Measurements from ENCODE around the gene VWC2L. TPM values are rescaled to one million over a fixed set of nuclear protein-coding genes. Genes with fewer than 3 reads are reported as not detected.

Gene VWC2L
- total and polyA plus RNA-seq, 12 donors, result not detected

DNA sequence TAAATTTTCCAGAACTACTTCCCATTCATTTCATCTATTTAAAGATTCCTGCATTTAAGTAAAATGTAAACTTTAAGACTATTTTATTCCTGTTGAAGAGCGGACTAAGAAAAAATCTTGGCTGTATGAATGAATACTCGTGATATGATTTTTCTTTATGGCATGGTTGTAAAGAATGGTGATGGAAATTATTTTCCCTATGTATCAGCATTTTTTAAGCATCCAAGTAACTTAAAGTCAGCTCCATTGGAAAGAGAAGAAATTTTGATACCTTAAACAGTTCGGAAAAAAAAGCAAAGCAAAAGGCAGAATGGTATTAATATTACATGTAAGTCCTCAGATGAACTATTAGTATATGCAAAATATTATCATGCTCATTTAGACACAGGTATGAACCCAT is 58.9 kb downstream of the VWC2L start:
- WGBS, 2 donors, result 86 to 89% methylated on average over 3 of the region's 3 CpGs

GRCh38 chr2:214471382-214471781 is 60.5 kb downstream of the VWC2L start:
- Histone ChIP-seq H3K27ac (no peak overlapping the region), H3K9me3 (no peaks in the 10 kb centered on the region), H3K4me3 (no peak overlapping the region), H3K36me3 (no peaks in the 10 kb centered on the region), H3K27me3 (no peaks in the 10 kb centered on the region), H3K4me1 (no peaks in the 10 kb centered on the region)
- ATAC-seq (no peak), DNase-seq (no peak)
- TF ChIP-seq, protein P1, sequence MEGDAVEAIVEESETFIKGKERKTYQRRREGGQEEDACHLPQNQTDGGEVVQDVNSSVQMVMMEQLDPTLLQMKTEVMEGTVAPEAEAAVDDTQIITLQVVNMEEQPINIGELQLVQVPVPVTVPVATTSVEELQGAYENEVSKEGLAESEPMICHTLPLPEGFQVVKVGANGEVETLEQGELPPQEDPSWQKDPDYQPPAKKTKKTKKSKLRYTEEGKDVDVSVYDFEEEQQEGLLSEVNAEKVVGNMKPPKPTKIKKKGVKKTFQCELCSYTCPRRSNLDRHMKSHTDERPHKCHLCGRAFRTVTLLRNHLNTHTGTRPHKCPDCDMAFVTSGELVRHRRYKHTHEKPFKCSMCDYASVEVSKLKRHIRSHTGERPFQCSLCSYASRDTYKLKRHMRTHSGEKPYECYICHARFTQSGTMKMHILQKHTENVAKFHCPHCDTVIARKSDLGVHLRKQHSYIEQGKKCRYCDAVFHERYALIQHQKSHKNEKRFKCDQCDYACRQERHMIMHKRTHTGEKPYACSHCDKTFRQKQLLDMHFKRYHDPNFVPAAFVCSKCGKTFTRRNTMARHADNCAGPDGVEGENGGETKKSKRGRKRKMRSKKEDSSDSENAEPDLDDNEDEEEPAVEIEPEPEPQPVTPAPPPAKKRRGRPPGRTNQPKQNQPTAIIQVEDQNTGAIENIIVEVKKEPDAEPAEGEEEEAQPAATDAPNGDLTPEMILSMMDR (IDR thresholded peaks at IDR 0.05), result no peak
- intact Hi-C loops (cut with DNase I), result no loop called here
- WGBS, 2 donors, result 76 to 84% methylated on average over 1 of the region's 1 CpG

More for the DNA sequence above, 58.9 kb downstream of the VWC2L start:
- TF ChIP-seq, protein P1 (IDR thresholded peaks at IDR 0.05), result no peak
- H3K4me3 ChIP-seq, result no peak overlapping the region
- no peaks in the 10 kb centered on the region for H3K9me3 ChIP-seq
- no peaks in the 10 kb centered on the region for H3K27me3 ChIP-seq
- H3K27ac ChIP-seq, result no peak overlapping the region
- ATAC-seq (no peak), DNase-seq (no peak)
- no peaks in the 10 kb centered on the region for H3K36me3 ChIP-seq
- H3K4me1 ChIP-seq, result peaks cover 0 to 6% (median 0%) of the 10 kb centered on the region in 9 donors
- intact Hi-C loops (cut with DNase I), result no loop called here

DNA sequence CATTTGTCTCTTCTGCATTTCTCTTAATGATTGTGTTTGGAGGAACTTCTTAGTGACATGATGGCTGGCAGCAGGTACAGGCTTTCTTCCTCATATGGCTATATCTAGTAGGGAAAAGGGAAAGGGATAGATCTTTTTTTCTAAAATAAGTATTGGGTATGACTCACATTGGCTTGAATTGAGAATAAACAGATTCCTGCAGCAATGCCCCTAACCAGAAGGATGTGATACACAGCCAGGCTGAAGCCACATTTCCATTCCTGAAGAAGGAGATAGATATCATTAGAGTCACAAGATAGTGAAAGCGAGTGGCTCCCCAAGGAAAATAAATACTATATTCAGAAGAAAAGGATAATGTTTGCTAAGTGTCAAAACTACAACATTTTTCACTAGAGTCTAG is 61.1 kb downstream of the VWC2L start:
- no peak overlapping the region for H3K27ac ChIP-seq
- TF ChIP-seq, protein P1 (IDR thresholded peaks at IDR 0.05), result no peak
- WGBS, 2 donors, result 81 to 88% methylated on average over 1 of the region's 1 CpG

DNA sequence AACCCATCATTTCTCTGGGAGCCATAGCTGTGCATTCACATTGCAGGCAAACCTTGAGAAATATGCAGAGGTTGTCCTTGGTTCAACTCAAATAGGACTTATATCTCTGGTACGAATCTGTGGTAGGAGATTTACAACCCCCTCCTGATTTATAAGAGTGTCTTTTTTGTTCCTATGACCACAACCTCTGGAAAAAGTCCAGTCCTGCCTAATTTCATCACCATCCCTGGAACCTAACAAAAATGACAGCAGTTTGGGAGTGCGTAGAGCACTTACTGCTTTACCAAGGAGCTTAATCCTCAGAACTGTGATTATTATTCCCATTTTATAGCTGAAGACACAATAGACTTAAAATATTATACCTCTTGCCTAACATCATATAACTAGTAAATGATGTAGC is 66.5 kb downstream of the VWC2L start:
- ATAC-seq, result peak in 1 of 8 donors; percentile 24
- intact Hi-C loops (cut with DNase I), result no loop called here
- peak overlapping the region in 1 of 10 donors; percentile 38 for H3K27ac ChIP-seq

More for the DNA sequence above, 61.1 kb downstream of the VWC2L start:
- ATAC-seq, result no peak
- Histone ChIP-seq H3K9me3 (no peaks in the 10 kb centered on the region), H3K27me3 (no peaks in the 10 kb centered on the region), H3K36me3 (no peaks in the 10 kb centered on the region), H3K4me1 (no peaks in the 10 kb centered on the region), H3K4me3 (no peak overlapping the region)
- no peak for DNase-seq
- intact Hi-C loops (cut with DNase I), result no loop called here

More for the DNA sequence above, 66.5 kb downstream of the VWC2L start:
- 42 to 52% methylated on average over 2 of the region's 2 CpGs for WGBS, 2 donors
- H3K9me3 ChIP-seq, result no peaks in the 10 kb centered on the region
- no peak for DNase-seq
- TF ChIP-seq, protein P1 (IDR thresholded peaks at IDR 0.05), result no peak
- no peak overlapping the region for H3K4me3 ChIP-seq
- H3K36me3 ChIP-seq, result no peaks in the 10 kb centered on the region
- H3K4me1 ChIP-seq, result peaks cover 0 to 14% (median 5%) of the 10 kb centered on the region in 9 donors
- H3K27me3 ChIP-seq, result no peaks in the 10 kb centered on the region
